ENCODE measurements around the gene ISLR2.
A peak's percentile ranks its signal among the peaks of the same experiment; 100 is the strongest.
"Not testable (repeated sequence)": the region's sequence is repeated elsewhere in the genome, so short reads cannot be mapped to it uniquely, and the experiment has no call there.

Gene ISLR2

GRCh38 chr15:74130155-74130848, at the start of gene ISLR2:
Gene ISLR2, plus strand, starts transcription at chr15:74130586. Its CDS starts 2,169 bp downstream, at chr15:74132755.
- no peak for DNase-seq

- not testable (repeated sequence) for DNase-seq
These were observed 47.9 kb upstream of the ISLR2 start, which contains the start of gene GOLGA6A for GRCh38 chr15:74082450-74082849. Gene GOLGA6A, minus strand, starts transcription at chr15:74082550. Its CDS starts 41 bp downstream, at chr15:74082509.

GRCh38 chr15:74094567-74094966, 35.8 kb upstream of the ISLR2 start:
- not testable (repeated sequence) for DNase-seq

GRCh38 chr15:74095610-74096009, 34.8 kb upstream of the ISLR2 start:
- DNase-seq, result not testable (repeated sequence)

- not testable (repeated sequence) for DNase-seq
These were observed 33.5 kb upstream of the ISLR2 start for GRCh38 chr15:74096753-74097474.

- DNase-seq, result peak; percentile 81
These were observed 30.2 kb upstream of the ISLR2 start for GRCh38 chr15:74099963-74100733.

- no peak for DNase-seq
These were observed 22.3 kb upstream of the ISLR2 start for GRCh38 chr15:74108111-74108510.

- not testable (repeated sequence) for DNase-seq
These were observed 21.8 kb upstream of the ISLR2 start for GRCh38 chr15:74108611-74109010.

GRCh38 chr15:74109713-74110112, 20.7 kb upstream of the ISLR2 start:
- no peak for DNase-seq

- DNase-seq, result no peak
These were observed 10.0 kb upstream of the ISLR2 start for GRCh38 chr15:74120426-74120825.

GRCh38 chr15:74121039-74121438, 9.3 kb upstream of the ISLR2 start:
- no peak for DNase-seq

GRCh38 chr15:74121858-74122257, 8.5 kb upstream of the ISLR2 start:
- no peak for DNase-seq

- DNase-seq, result no peak
These were observed 7.8 kb upstream of the ISLR2 start for GRCh38 chr15:74122403-74123130.

- DNase-seq, result no peak
These were observed 7.3 kb upstream of the ISLR2 start for GRCh38 chr15:74123131-74123429.

GRCh38 chr15:74123658-74124057, 6.7 kb upstream of the ISLR2 start:
- no peak for DNase-seq

- DNase-seq, result no peak
These were observed 6.2 kb upstream of the ISLR2 start for GRCh38 chr15:74124196-74124595.

- no peak for DNase-seq
These were observed 5.6 kb upstream of the ISLR2 start for GRCh38 chr15:74124759-74125158.

- peak; percentile 87 for DNase-seq
These were observed 3.0 kb upstream of the ISLR2 start for GRCh38 chr15:74127255-74127953.

- no peak for DNase-seq
These were observed 2.2 kb upstream of the ISLR2 start for GRCh38 chr15:74127954-74128784.

GRCh38 chr15:74128785-74129585, 1.4 kb upstream of the ISLR2 start:
- no peak for DNase-seq
